Mesenchymal stem cell (in vitro differentiated cells and primary cell): Measurements from ENCODE around the gene ATP6V1F.
A peak's percentile ranks its signal among the peaks of the same experiment; 100 is the strongest.
"Not testable (repeated sequence)": the region's sequence is repeated elsewhere in the genome, so short reads cannot be mapped to it uniquely, and the experiment has no call there.

Experiments
- DNase-seq: peaks from one replicate; pipeline ENCODE4 v3.0.0-alpha.2; 2013
- H2AFZ ChIP-seq: one replicate; pipeline ENCODE4 v1.6.1; 2013; ENCODE audit warnings: low read depth, mild to moderate bottlenecking, control low read depth, inconsistent platforms, low read length, moderate library complexity
- H2AK5ac ChIP-seq: 2 replicates; pipeline ENCODE4 v1.6.1; 2013; ENCODE audit warnings: low read length, moderate library complexity, mild to moderate bottlenecking, inconsistent platforms; ENCODE audit not compliant: severe bottlenecking
- H2BK120ac ChIP-seq: one replicate; pipeline ENCODE4 v1.6.1; 2013; ENCODE audit warnings: low read depth, mild to moderate bottlenecking, inconsistent platforms, low read length, moderate library complexity
- H2BK12ac ChIP-seq, 2 experiments: one replicate each; pipeline ENCODE4 v1.6.1; 2013; ENCODE audit warnings: inconsistent platforms in 2 of 2, low read length in 2 of 2, mild to moderate bottlenecking in 2 of 2, moderate library complexity in 2 of 2, control low read depth in 1 of 2
- H2BK15ac ChIP-seq: one replicate; pipeline ENCODE4 v1.6.1; 2013; ENCODE audit warnings: mild to moderate bottlenecking, low read depth, inconsistent platforms; ENCODE audit not compliant: poor library complexity, severe bottlenecking
- H2BK5ac ChIP-seq: 2 replicates; pipeline ENCODE4 v1.6.1; 2013; ENCODE audit warnings: low read depth, mild to moderate bottlenecking, low read length, control low read depth, inconsistent platforms; ENCODE audit not compliant: poor library complexity, severe bottlenecking
- H3K14ac ChIP-seq, 2 experiments: one replicate each; pipeline ENCODE4 v1.6.1; 2013; ENCODE audit warnings: inconsistent platforms in 2 of 2, low read length in 2 of 2, control low read depth in 1 of 2, mild to moderate bottlenecking in 1 of 2, moderate library complexity in 1 of 2
- H3K18ac ChIP-seq, 2 experiments: one replicate each; pipeline ENCODE4 v1.6.1; 2013; ENCODE audit warnings: inconsistent platforms in 2 of 2, low read length in 2 of 2, control low read depth in 1 of 2, low read depth in 1 of 2, mild to moderate bottlenecking in 1 of 2
- H3K23ac ChIP-seq, 2 experiments: one replicate each; pipeline ENCODE4 v1.6.1; 2013; ENCODE audit warnings: inconsistent platforms in 2 of 2, low read length in 2 of 2, mild to moderate bottlenecking in 2 of 2, moderate library complexity in 2 of 2, control low read depth in 1 of 2
- H3K27ac ChIP-seq: 2 replicates; pipeline ENCODE4 v1.5.1; 2013; ENCODE audit warnings: mild to moderate bottlenecking, moderate library complexity, low read length, control low read depth, inconsistent platforms; ENCODE audit not compliant: poor library complexity, severe bottlenecking
- H3K27me3 ChIP-seq, 2 experiments: 2 replicates each; pipeline versions ENCODE4 v1.6.1 to v1.7.0; 2013; ENCODE audit warnings: low read length in 2 of 2, mild to moderate bottlenecking in 2 of 2, moderate library complexity in 2 of 2, control low read depth in 1 of 2, inconsistent platforms in 1 of 2; ENCODE audit not compliant: control insufficient read depth in 1 of 2, insufficient read depth in 1 of 2
- H3K36me3 ChIP-seq, 2 experiments: 2 replicates each; pipeline versions ENCODE4 v1.6.1 to v1.7.0; 2013; ENCODE audit warnings: low read length in 2 of 2, control low read depth in 1 of 2, inconsistent platforms in 1 of 2, low read depth in 1 of 2, mild to moderate bottlenecking in 1 of 2; ENCODE audit not compliant: insufficient read depth in 2 of 2, control insufficient read depth in 1 of 2
- H3K4ac ChIP-seq, 2 experiments: one replicate each; pipeline ENCODE4 v1.6.1; 2013; ENCODE audit warnings: inconsistent platforms in 2 of 2, low read length in 2 of 2, mild to moderate bottlenecking in 2 of 2, moderate library complexity in 2 of 2, control low read depth in 1 of 2, low read depth in 1 of 2
- H3K4me1 ChIP-seq: 2 replicates; pipeline ENCODE4 v1.6.1; 2013; ENCODE audit warnings: low read depth, low read length, control low read depth; ENCODE audit not compliant: control insufficient read depth, insufficient read depth
- H3K4me2 ChIP-seq: 2 replicates; pipeline ENCODE4 v1.6.1; 2013; ENCODE audit warnings: low read length, mild to moderate bottlenecking, inconsistent platforms; ENCODE audit not compliant: poor library complexity, severe bottlenecking
- H3K4me3 ChIP-seq, 2 experiments: 2 replicates each; pipeline versions ENCODE4 v1.5.1 to v1.7.0; 2013; ENCODE audit warnings: low read length in 2 of 2, mild to moderate bottlenecking in 2 of 2, control low read depth in 1 of 2, low read depth in 1 of 2; ENCODE audit not compliant: insufficient read depth in 1 of 2
- H3K79me1 ChIP-seq: replicated peaks from 2 replicates; pipeline ENCODE4 v1.6.1; 2013; ENCODE audit warnings: mild to moderate bottlenecking, control low read depth, low read length, inconsistent platforms; ENCODE audit not compliant: poor library complexity, severe bottlenecking
- H3K9ac ChIP-seq: 2 replicates; pipeline ENCODE4 v1.7.0; 2013; ENCODE audit warnings: mild to moderate bottlenecking, low read length, moderate library complexity
- H3K9me3 ChIP-seq: 2 replicates; pipeline ENCODE4 v1.7.0; 2013; ENCODE audit warnings: mild to moderate bottlenecking, low read length; ENCODE audit not compliant: control insufficient read depth
- H4K8ac ChIP-seq: one replicate; pipeline ENCODE4 v1.6.1; 2013; ENCODE audit warnings: inconsistent platforms, mild to moderate bottlenecking, low read length, moderate library complexity
- H4K91ac ChIP-seq: one replicate; pipeline ENCODE4 v1.6.1; 2013; ENCODE audit warnings: mild to moderate bottlenecking, low read length, inconsistent platforms
- WGBS: methylation state at CpG from one replicate; pipeline ENCODE4 v1.1.7; 2013; ENCODE audit warnings: mixed read lengths; 5-methylcytosine and 5-hydroxymethylcytosine counted together

Gene ATP6V1F

GRCh38 chr7:128911423-128912031 lies 48.9 kb downstream of the ATP6V1F start:
- Histone ChIP-seq H2BK12ac (peak overlapping the region; percentile 68 to 80), H3K27ac (peak overlapping the region; percentile 36)
- WGBS = 36% methylated on average over 7 of the region's 8 CpGs

GRCh38 chr7:128912281-128912680 lies 49.6 kb downstream of the ATP6V1F start:
- no peak overlapping the region for H3K4me3 ChIP-seq
- H4K91ac ChIP-seq = peak overlapping the region; percentile 61
- H3K27ac ChIP-seq = no peak overlapping the region
- H3K23ac ChIP-seq = no peak overlapping the region
- peak overlapping the region in 1 of 2 experiments; percentile 47 for H2BK12ac ChIP-seq
- no peak overlapping the region for H3K14ac ChIP-seq
- no peak overlapping the region for H2BK15ac ChIP-seq
- WGBS = 85% methylated on average over 3 of the region's 3 CpGs
- peaks cover 34% of the 10 kb centered on the region for H3K4me1 ChIP-seq
- no peak for DNase-seq
- H2AK5ac ChIP-seq = no peak overlapping the region
- H3K4me2 ChIP-seq = no peak overlapping the region
- no peak overlapping the region for H3K9ac ChIP-seq
- H2BK5ac ChIP-seq = no peak overlapping the region
- peaks cover 10% of the 10 kb centered on the region for H3K79me1 ChIP-seq
- H3K18ac ChIP-seq = no peak overlapping the region
- H3K4ac ChIP-seq = peak overlapping the region in 1 of 2 experiments; percentile 70
- H2AFZ ChIP-seq = no peak overlapping the region
- no peak overlapping the region for H2BK120ac ChIP-seq
- no peak overlapping the region for H4K8ac ChIP-seq
- H3K9me3 ChIP-seq = no peaks in the 10 kb centered on the region
- peaks cover 0 to 4% of the 10 kb centered on the region in 2 experiments for H3K36me3 ChIP-seq
- peaks cover 24 to 84% of the 10 kb centered on the region in 2 experiments for H3K27me3 ChIP-seq

More at GRCh38 chr7:128911423-128912031, 48.9 kb downstream of the ATP6V1F start:
- Histone ChIP-seq H3K4me2 (no peak overlapping the region), H3K18ac (peak overlapping the region; percentile 85 to 86), H2AFZ (peak overlapping the region; percentile 57), H3K4me3 (no peak overlapping the region), H3K9me3 (no peaks in the 10 kb centered on the region), H2BK15ac (peak overlapping the region; percentile 58), H3K4me1 (peaks cover 34% of the 10 kb centered on the region), H2BK120ac (no peak overlapping the region), H3K79me1 (peaks cover 14% of the 10 kb centered on the region), H3K14ac (peak overlapping the region in 1 of 2 experiments; percentile 83), H2AK5ac (peak overlapping the region; percentile 66), H3K36me3 (peaks cover 0 to 12% of the 10 kb centered on the region in 2 experiments), H3K23ac (peak overlapping the region in 1 of 2 experiments; percentile 70), H4K91ac (peak overlapping the region; percentile 84), H2BK5ac (no peak overlapping the region), H3K4ac (peak overlapping the region; percentile 44 to 60), H4K8ac (peak overlapping the region; percentile 97), H3K9ac (no peak overlapping the region), H3K27me3 (peaks cover 16 to 84% of the 10 kb centered on the region in 2 experiments)
- DNase-seq = peak; percentile 63

- not testable (repeated sequence) for DNase-seq, H3K27ac ChIP-seq, H3K36me3 ChIP-seq, H3K23ac ChIP-seq, H3K9ac ChIP-seq, H4K8ac ChIP-seq, H2BK5ac ChIP-seq, H2BK12ac ChIP-seq, H3K4me3 ChIP-seq, H2BK15ac ChIP-seq, H3K14ac ChIP-seq, H3K4ac ChIP-seq, H2AFZ ChIP-seq, H4K91ac ChIP-seq, H3K9me3 ChIP-seq, H2BK120ac ChIP-seq, H3K79me1 ChIP-seq, H2AK5ac ChIP-seq, H3K4me2 ChIP-seq, H3K18ac ChIP-seq
- peaks cover 34% of the 10 kb centered on the region for H3K4me1 ChIP-seq
- 80% methylated on average over 1 of the region's 20 CpGs for WGBS
- peaks cover 25 to 82% of the 10 kb centered on the region in 2 experiments for H3K27me3 ChIP-seq
Observed at GRCh38 chr7:128912709-128913495, 50.2 kb downstream of the ATP6V1F start.

- H2BK120ac ChIP-seq = no peak overlapping the region
- H2BK15ac ChIP-seq = no peak overlapping the region
- no peaks in the 10 kb centered on the region for H3K36me3 ChIP-seq
- H2AFZ ChIP-seq = no peak overlapping the region
- no peaks in the 10 kb centered on the region for H3K9me3 ChIP-seq
- no peak overlapping the region for H3K4me2 ChIP-seq
- H3K23ac ChIP-seq = no peak overlapping the region
- no peak overlapping the region for H4K91ac ChIP-seq
- peaks cover 36 to 79% of the 10 kb centered on the region in 2 experiments for H3K27me3 ChIP-seq
- H3K4ac ChIP-seq = no peak overlapping the region
- H3K79me1 ChIP-seq = no peaks in the 10 kb centered on the region
- H4K8ac ChIP-seq = no peak overlapping the region
- DNase-seq = no peak
- no peak overlapping the region for H3K9ac ChIP-seq
- H3K27ac ChIP-seq = no peak overlapping the region
- H2AK5ac ChIP-seq = no peak overlapping the region
- H3K4me3 ChIP-seq = no peak overlapping the region
- H3K4me1 ChIP-seq = peaks cover 26% of the 10 kb centered on the region
- WGBS = 89% methylated on average over 10 of the region's 10 CpGs
- H2BK5ac ChIP-seq = no peak overlapping the region
- H3K14ac ChIP-seq = peak overlapping the region in 1 of 2 experiments; percentile 49
- no peak overlapping the region for H3K18ac ChIP-seq
- H2BK12ac ChIP-seq = no peak overlapping the region
Observed at GRCh38 chr7:128913870-128914565, 51.4 kb downstream of the ATP6V1F start.
